Non-pigmented ciliary epithelial cell (primary cell): ENCODE data around the gene MEIS2.

Source experiments
- DNase-seq: peaks from one replicate; pipeline ENCODE4 v3.0.0-alpha.2; 2010; ENCODE audit warnings: low read depth

Gene MEIS2

GRCh38 chr15:37098468-37099318 is 1.7 kb downstream of the MEIS2 start:
- DNase-seq, result no peak

GRCh38 chr15:37097144-37097919 is 3.0 kb downstream of the MEIS2 start:
- no peak for DNase-seq

GRCh38 chr15:37096558-37097143 is 3.7 kb downstream of the MEIS2 start:
- no peak for DNase-seq

- no peak for DNase-seq
Observed at GRCh38 chr15:37095770-37096557, 4.4 kb downstream of the MEIS2 start.

- no peak for DNase-seq
Observed at GRCh38 chr15:37094915-37095711, 5.2 kb downstream of the MEIS2 start.

GRCh38 chr15:37094333-37094914 is 5.9 kb downstream of the MEIS2 start:
- no peak for DNase-seq

- no peak for DNase-seq
Observed at GRCh38 chr15:37093480-37094332, 6.6 kb downstream of the MEIS2 start.

GRCh38 chr15:37090543-37091175 is 9.7 kb downstream of the MEIS2 start:
- no peak for DNase-seq

- DNase-seq, result no peak
Observed at GRCh38 chr15:37088436-37088835, 11.9 kb downstream of the MEIS2 start.

GRCh38 chr15:37087131-37087588 is 13.2 kb downstream of the MEIS2 start:
- no peak for DNase-seq

- DNase-seq, result no peak
Observed at GRCh38 chr15:37086521-37086920, 13.8 kb downstream of the MEIS2 start.

GRCh38 chr15:37086120-37086519 is 14.2 kb downstream of the MEIS2 start:
- no peak for DNase-seq

GRCh38 chr15:37084602-37085001 is 15.7 kb downstream of the MEIS2 start:
- no peak for DNase-seq

GRCh38 chr15:37083610-37084009 is 16.7 kb downstream of the MEIS2 start:
- DNase-seq, result no peak

GRCh38 chr15:37081983-37082382 is 18.4 kb downstream of the MEIS2 start:
- DNase-seq, result no peak

GRCh38 chr15:37080261-37080921 is 20.0 kb downstream of the MEIS2 start:
- no peak for DNase-seq

GRCh38 chr15:37079726-37080125 is 20.6 kb downstream of the MEIS2 start:
- no peak for DNase-seq

GRCh38 chr15:37078566-37078965 is 21.8 kb downstream of the MEIS2 start:
- no peak for DNase-seq
